Neural crest cell (in vitro differentiated cells): ENCODE measurements around the gene FOXA2. TPM values are rescaled to one million over a fixed set of nuclear protein-coding genes. Genes with fewer than 3 reads are reported as not detected.

Experiments used
- DNase-seq: peaks from one replicate; pipeline ENCODE4 v3.0.0; 2021; ENCODE audit warnings: low read depth, mixed read lengths, low spot score
- H3K27ac Mint-ChIP-seq: one replicate; pipeline ENCODE4 v1.8.0; 2021; ENCODE audit warnings: mild to moderate bottlenecking, mixed read lengths; ENCODE audit not compliant: unreplicated experiment
- H3K27me3 Mint-ChIP-seq: 2 replicates; pipeline ENCODE4 v1.8.0; 2021; ENCODE audit warnings: low read depth, mild to moderate bottlenecking, mixed read lengths
- H3K36me3 Mint-ChIP-seq: 2 replicates; pipeline ENCODE4 v1.8.0; 2021; ENCODE audit warnings: low read depth, mild to moderate bottlenecking, mixed read lengths
- H3K4me1 Mint-ChIP-seq: 2 replicates; pipeline ENCODE4 v1.8.0; 2021; ENCODE audit warnings: mixed read lengths
- H3K4me3 Mint-ChIP-seq: one replicate; pipeline ENCODE4 v1.8.0; 2021; ENCODE audit warnings: mild to moderate bottlenecking, mixed read lengths
- H3K9me3 Mint-ChIP-seq: 2 replicates; pipeline ENCODE4 v1.8.0; 2021; ENCODE audit warnings: mixed read lengths
- total RNA-seq: library from RNA; stranded (reverse); gene quantifications from 2 replicates; pipeline ENCODE4 v1.2.1, GENCODE V29; 2021
- TF ChIP-seq, protein P1 (sequence below): fragments of 200-600 bp; sonication (generic); conservative IDR thresholded peaks from 2 replicates; pipeline ENCODE4 v1.5.0; 2021; ENCODE audit warnings: antibody characterized with exemption, mild to moderate bottlenecking

FOXA2 gene
- total RNA-seq, 1 donor from 2014 or later, result 0.09 TPM

DNA sequence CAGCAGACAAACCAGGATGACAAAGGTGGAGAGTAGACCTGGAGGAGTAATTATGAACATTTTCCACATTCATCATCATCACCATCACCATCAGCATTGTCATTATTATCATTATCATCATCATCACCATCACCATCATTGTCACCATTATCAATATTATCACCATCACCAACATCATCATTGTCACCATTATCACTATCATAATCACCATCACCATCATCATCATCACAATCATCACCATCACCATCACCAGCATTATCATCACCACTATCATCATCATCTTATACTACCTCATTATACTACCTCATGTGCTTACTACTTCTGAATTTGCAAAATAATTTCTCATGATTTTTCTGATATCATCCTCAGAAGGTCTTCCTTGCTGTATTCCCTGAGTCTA is 39.3 kb downstream of the FOXA2 start:
- peaks cover 92% of the 10 kb centered on the region for H3K27me3 Mint-ChIP-seq
- peaks cover 7% of the 10 kb centered on the region for H3K9me3 Mint-ChIP-seq
- H3K36me3 Mint-ChIP-seq, result no peaks in the 10 kb centered on the region
- no peaks in the 10 kb centered on the region for H3K4me1 Mint-ChIP-seq
- no peak for DNase-seq
- TF ChIP-seq, protein P1, sequence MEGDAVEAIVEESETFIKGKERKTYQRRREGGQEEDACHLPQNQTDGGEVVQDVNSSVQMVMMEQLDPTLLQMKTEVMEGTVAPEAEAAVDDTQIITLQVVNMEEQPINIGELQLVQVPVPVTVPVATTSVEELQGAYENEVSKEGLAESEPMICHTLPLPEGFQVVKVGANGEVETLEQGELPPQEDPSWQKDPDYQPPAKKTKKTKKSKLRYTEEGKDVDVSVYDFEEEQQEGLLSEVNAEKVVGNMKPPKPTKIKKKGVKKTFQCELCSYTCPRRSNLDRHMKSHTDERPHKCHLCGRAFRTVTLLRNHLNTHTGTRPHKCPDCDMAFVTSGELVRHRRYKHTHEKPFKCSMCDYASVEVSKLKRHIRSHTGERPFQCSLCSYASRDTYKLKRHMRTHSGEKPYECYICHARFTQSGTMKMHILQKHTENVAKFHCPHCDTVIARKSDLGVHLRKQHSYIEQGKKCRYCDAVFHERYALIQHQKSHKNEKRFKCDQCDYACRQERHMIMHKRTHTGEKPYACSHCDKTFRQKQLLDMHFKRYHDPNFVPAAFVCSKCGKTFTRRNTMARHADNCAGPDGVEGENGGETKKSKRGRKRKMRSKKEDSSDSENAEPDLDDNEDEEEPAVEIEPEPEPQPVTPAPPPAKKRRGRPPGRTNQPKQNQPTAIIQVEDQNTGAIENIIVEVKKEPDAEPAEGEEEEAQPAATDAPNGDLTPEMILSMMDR, result no peak
- H3K27ac Mint-ChIP-seq, result no peak overlapping the region
- H3K4me3 Mint-ChIP-seq, result no peak overlapping the region

DNA sequence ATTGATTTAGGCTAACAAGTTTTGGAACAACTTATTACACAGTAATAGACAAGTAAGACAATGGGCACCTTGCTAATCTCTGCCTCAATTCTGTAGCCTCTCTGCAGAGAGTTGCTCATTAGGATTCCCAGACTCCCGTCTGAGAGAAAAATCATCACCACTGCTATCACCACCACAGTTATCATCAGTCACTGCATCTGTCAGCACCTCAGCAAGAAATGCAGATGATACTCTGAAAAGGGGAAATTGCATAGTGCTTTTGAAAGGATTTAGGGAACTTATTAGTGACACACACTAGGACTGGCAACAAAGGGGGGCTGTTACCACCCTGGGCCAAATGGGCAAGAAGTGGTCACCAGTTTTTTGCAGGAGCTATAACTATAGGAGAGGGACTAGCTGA is 39.9 kb downstream of the FOXA2 start:
- H3K36me3 Mint-ChIP-seq, result no peaks in the 10 kb centered on the region

DNA sequence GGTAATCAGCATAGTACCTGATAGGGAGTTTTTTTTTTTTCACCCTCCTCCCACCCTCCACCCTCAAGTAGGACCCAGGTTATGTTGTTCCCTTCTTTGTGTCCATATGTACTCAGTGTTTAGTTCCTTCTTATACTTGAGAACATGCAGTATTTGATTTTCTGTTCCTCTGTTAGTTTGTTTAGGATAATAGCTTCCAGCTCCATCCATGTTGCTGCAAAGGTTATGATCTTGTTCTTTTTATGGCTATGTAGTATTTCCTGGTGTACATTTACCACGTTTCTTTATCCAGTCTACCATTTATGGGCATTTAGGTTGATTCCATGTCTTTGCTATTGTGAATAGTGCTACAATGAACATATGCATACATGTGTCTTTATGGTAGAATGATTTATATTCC is 41.9 kb downstream of the FOXA2 start:
- Mint-ChIP-seq H3K27ac (no peak overlapping the region), H3K36me3 (no peaks in the 10 kb centered on the region), H3K27me3 (peaks cover 97% of the 10 kb centered on the region), H3K9me3 (peaks cover 3% of the 10 kb centered on the region), H3K4me1 (no peaks in the 10 kb centered on the region), H3K4me3 (no peak overlapping the region)
- TF ChIP-seq, protein P1, result no peak
- no peak for DNase-seq

More for the DNA sequence above, 39.9 kb downstream of the FOXA2 start:
- Mint-ChIP-seq H3K4me3 (no peak overlapping the region), H3K9me3 (peaks cover 5% of the 10 kb centered on the region), H3K27ac (no peak overlapping the region), H3K4me1 (no peaks in the 10 kb centered on the region), H3K27me3 (peaks cover 92% of the 10 kb centered on the region)
- TF ChIP-seq, protein P1, result no peak
- DNase-seq, result no peak

DNA sequence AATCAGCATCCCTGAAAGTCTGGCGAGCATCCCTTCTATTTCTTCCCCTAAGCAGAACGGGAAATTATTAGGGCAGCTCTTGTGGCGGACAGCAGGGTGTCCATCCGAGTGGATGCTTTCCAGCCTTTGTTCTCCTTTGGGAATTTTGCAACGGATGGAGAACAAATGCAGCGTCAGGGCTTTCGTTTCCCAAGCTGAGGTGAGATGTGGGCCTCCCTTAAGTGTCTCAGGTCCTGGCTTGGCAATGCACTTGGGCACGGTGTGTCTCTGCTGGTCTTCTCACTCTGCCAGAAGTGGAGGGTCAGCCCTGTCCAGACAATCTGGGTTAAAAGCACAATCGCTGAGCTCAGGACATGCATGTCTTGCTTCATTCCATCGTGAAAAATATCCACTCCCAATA is 43.5 kb downstream of the FOXA2 start:
- DNase-seq, result no peak
- H3K9me3 Mint-ChIP-seq, result peaks cover 3% of the 10 kb centered on the region
- H3K27me3 Mint-ChIP-seq, result peaks cover 96% of the 10 kb centered on the region

DNA sequence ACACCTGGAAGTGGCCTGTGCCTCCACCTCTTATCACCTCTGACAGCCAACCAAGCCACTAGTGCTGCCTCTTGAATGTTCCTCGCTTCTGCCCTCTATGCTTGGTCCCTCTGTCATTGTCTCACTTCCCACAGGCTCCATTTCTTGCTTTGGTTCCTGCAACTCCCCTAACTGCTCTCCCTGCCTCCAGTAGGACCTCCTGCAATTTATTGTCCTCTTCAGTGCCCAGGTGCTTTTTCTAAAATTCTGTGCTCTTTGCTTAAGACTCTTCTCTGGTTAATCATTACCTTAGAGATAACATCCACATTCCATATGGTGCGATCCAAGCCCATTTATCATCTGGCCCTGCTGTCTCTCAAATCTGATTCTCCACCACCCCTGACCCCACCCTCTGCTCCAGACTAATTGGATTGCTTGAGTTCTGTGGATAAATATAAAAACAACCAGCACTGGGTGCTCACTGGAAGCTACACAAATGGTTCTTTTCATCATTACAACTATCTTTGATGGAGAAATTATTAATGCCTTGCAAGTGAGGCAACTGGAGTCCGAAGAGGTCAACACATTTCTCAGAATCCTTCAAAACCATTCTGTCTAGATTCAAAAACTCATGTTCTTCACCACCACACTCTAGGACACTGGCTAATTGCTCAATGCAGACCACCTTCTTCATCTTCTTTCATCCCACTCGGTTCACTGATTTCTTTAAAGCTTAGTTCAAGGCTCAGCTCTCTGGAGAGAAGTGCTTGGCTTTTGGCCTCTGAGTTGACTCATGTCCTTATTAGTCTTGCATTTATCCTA is 47.2 kb downstream of the FOXA2 start:
- Mint-ChIP-seq H3K36me3 (no peaks in the 10 kb centered on the region), H3K27me3 (peaks cover 84% of the 10 kb centered on the region), H3K9me3 (no peaks in the 10 kb centered on the region), H3K27ac (no peak overlapping the region), H3K4me1 (no peaks in the 10 kb centered on the region), H3K4me3 (no peak overlapping the region)
- DNase-seq, result no peak
- TF ChIP-seq, protein P1, result no peak

More for the DNA sequence above, 43.5 kb downstream of the FOXA2 start:
- Mint-ChIP-seq H3K4me3 (no peak overlapping the region), H3K36me3 (no peaks in the 10 kb centered on the region), H3K27ac (no peak overlapping the region), H3K4me1 (no peaks in the 10 kb centered on the region)
- TF ChIP-seq, protein P1, result no peak
